Measurements from ENCODE around the gene EDN1. TPM values are rescaled to one million over a fixed set of nuclear protein-coding genes. Genes with fewer than 3 reads are reported as not detected.

EDN1 gene
- total RNA-seq, 1 donor from 2014 or later = 6.8 TPM

DNA sequence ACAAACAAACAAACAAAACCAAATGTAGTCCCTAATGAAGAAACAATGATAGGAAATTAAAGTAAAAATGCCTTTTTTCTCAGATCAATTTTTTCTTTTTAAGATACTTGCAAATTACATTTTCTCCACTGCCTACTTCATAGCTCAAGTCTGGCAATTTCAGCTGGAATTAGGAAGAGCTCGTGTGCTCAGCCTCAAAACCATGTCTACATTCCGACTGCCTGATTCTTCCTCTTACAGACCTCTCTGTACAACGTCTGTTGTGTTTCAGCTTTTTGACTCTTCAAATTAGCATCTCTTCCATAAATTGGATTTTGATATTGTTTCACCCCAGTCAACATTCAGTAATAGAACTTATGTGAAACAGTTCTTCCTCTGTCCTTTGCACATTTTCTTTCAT lies 9.3 kb upstream of the EDN1 start:
- Histone ChIP-seq H3K36me3 (ENCODE audit: control insufficient read depth in 3 of 3, insufficient read depth in 3 of 3, low read length in 3 of 3) (no peaks in the 10 kb centered on the region), H3K9ac (ENCODE audit: low read depth in 1 of 3, low read length in 3 of 3) (no peak overlapping the region), H3K4me1 (ENCODE audit: control insufficient read depth in 3 of 3, insufficient read depth in 3 of 3, low read length in 3 of 3) (no peaks in the 10 kb centered on the region), H3K27me3 (ENCODE audit: control insufficient read depth in 3 of 3, insufficient read depth in 3 of 3, low read length in 3 of 3) (no peaks in the 10 kb centered on the region), H3K4me3 (ENCODE audit: low read length in 3 of 3) (no peak overlapping the region), H3K9me3 (ENCODE audit: control insufficient read depth in 3 of 3, low read length in 3 of 3) (no peaks in the 10 kb centered on the region), H3K27ac (ENCODE audit: low read depth, low read length) (no peak overlapping the region)

DNA sequence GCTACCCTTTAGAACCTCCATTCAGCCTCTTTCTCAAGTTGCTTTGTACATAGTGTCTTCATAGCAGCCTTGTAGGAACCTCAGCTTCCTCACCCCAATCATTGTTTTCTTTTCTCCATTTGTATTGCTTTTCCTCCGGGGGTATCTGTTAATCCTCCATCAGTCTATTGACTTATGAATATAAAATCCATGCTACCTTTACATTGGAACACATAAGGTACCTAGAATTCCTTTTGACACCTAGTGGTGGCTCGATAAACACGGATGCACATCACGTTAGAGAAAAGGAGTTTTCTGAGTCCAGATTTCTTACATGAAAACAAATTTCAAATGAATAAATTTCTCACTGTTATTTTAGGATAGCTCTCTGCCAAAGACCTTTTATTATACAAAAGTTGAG lies 6.3 kb upstream of the EDN1 start:
- Histone ChIP-seq H3K36me3 (ENCODE audit: control insufficient read depth in 3 of 3, insufficient read depth in 3 of 3, low read length in 3 of 3) (no peaks in the 10 kb centered on the region), H3K9ac (ENCODE audit: low read depth in 1 of 3, low read length in 3 of 3) (no peak overlapping the region), H3K27ac (ENCODE audit: low read depth, low read length) (no peak overlapping the region), H3K9me3 (ENCODE audit: control insufficient read depth in 3 of 3, low read length in 3 of 3) (no peaks in the 10 kb centered on the region), H3K4me3 (ENCODE audit: low read length in 3 of 3) (no peak overlapping the region), H3K27me3 (ENCODE audit: control insufficient read depth in 3 of 3, insufficient read depth in 3 of 3, low read length in 3 of 3) (no peaks in the 10 kb centered on the region), H3K4me1 (ENCODE audit: control insufficient read depth in 3 of 3, insufficient read depth in 3 of 3, low read length in 3 of 3) (no peaks in the 10 kb centered on the region)

- no peaks in the 10 kb centered on the region for H3K9me3 ChIP-seq (ENCODE audit: control insufficient read depth in 3 of 3, low read length in 3 of 3)
- H3K4me3 ChIP-seq (ENCODE audit: low read length in 3 of 3) = no peak overlapping the region
- peaks cover 0 to 5% (median 4%) of the 10 kb centered on the region in 3 donors for H3K27me3 ChIP-seq (ENCODE audit: control insufficient read depth in 3 of 3, insufficient read depth in 3 of 3, low read length in 3 of 3)
- H3K27ac ChIP-seq (ENCODE audit: low read depth, low read length) = no peak overlapping the region
- no peaks in the 10 kb centered on the region for H3K36me3 ChIP-seq (ENCODE audit: control insufficient read depth in 3 of 3, insufficient read depth in 3 of 3, low read length in 3 of 3)
- H3K4me1 ChIP-seq (ENCODE audit: control insufficient read depth in 3 of 3, insufficient read depth in 3 of 3, low read length in 3 of 3) = peaks cover 5 to 11% (median 9%) of the 10 kb centered on the region in 3 donors
- H3K9ac ChIP-seq (ENCODE audit: low read depth in 1 of 3, low read length in 3 of 3) = no peak overlapping the region
Observed at GRCh38 chr6:12286373-12287110, 3.6 kb upstream of the EDN1 start.

DNA sequence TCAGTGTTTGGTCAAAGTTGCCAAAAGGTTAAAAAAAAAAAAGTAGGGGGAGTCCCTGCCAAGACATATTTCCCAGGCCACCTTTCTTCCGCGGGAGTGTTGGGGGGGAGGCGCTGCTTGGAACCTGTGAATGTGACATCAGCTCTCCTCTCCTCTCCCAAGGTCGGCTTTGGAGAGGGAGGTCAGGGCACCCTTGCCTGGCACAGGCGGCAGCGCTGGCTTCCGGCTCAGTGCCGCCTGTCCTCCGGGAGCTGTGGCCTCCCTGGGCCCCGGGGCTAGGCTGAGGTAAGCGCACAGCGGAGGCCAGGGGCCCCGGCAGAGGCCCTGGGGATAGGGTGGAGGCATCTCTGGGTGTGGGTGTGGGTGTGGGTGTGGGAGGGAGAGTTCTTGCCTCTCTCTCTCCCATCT lies 1.9 kb upstream of the EDN1 start:
- no peak overlapping the region for H3K9ac ChIP-seq (ENCODE audit: low read depth in 1 of 3, low read length in 3 of 3)
- H3K4me1 ChIP-seq (ENCODE audit: control insufficient read depth in 3 of 3, insufficient read depth in 3 of 3, low read length in 3 of 3) = peaks cover 5 to 11% (median 9%) of the 10 kb centered on the region in 3 donors
- no peak overlapping the region for H3K27ac ChIP-seq (ENCODE audit: low read depth, low read length)
- peaks cover 12 to 18% (median 16%) of the 10 kb centered on the region in 3 donors for H3K27me3 ChIP-seq (ENCODE audit: control insufficient read depth in 3 of 3, insufficient read depth in 3 of 3, low read length in 3 of 3)
- no peaks in the 10 kb centered on the region for H3K9me3 ChIP-seq (ENCODE audit: control insufficient read depth in 3 of 3, low read length in 3 of 3)
- no peak overlapping the region for H3K4me3 ChIP-seq (ENCODE audit: low read length in 3 of 3)
- no peaks in the 10 kb centered on the region for H3K36me3 ChIP-seq (ENCODE audit: control insufficient read depth in 3 of 3, insufficient read depth in 3 of 3, low read length in 3 of 3)

- Histone ChIP-seq H3K27me3 (ENCODE audit: control insufficient read depth in 3 of 3, insufficient read depth in 3 of 3, low read length in 3 of 3) (peaks cover 12 to 18% (median 16%) of the 10 kb centered on the region in 3 donors), H3K4me1 (ENCODE audit: control insufficient read depth in 3 of 3, insufficient read depth in 3 of 3, low read length in 3 of 3) (peaks cover 5 to 11% (median 9%) of the 10 kb centered on the region in 3 donors), H3K9ac (ENCODE audit: low read depth in 1 of 3, low read length in 3 of 3) (no peak overlapping the region), H3K4me3 (ENCODE audit: low read length in 3 of 3) (no peak overlapping the region), H3K36me3 (ENCODE audit: control insufficient read depth in 3 of 3, insufficient read depth in 3 of 3, low read length in 3 of 3) (no peaks in the 10 kb centered on the region), H3K9me3 (ENCODE audit: control insufficient read depth in 3 of 3, low read length in 3 of 3) (no peaks in the 10 kb centered on the region), H3K27ac (ENCODE audit: low read depth, low read length) (no peak overlapping the region)
Observed at GRCh38 chr6:12288914-12289313, 1.2 kb upstream of the EDN1 start.

DNA sequence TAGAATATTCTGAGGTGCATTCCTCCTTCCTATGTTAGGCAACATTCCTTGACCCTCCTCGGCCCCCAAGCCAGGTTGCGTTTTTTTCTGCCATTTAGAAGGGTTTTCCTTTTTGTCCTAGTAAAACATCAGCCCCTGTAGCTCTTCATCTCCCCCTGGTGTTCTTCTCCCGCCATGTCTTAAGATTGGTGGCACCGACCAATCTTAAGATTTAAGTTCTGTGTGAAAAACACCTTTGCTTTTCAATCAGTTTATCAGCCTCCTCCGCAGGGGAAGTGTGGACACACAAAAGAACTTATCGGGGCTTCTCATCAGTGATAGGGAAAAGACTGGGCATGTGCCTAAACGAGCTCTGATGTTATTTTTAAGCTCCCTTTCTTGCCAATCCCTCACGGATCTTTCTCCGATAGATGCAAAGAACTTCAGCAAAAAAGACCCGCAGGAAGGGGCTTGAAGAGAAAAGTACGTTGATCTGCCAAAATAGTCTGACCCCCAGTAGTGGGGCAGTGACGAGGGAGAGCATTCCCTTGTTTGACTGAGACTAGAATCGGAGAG lies 719 bp upstream of the EDN1 start:
- Histone ChIP-seq H3K27ac (ENCODE audit: low read depth, low read length) (no peak overlapping the region), H3K9me3 (ENCODE audit: control insufficient read depth in 3 of 3, low read length in 3 of 3) (no peaks in the 10 kb centered on the region), H3K4me1 (ENCODE audit: control insufficient read depth in 3 of 3, insufficient read depth in 3 of 3, low read length in 3 of 3) (peaks cover 5 to 11% (median 9%) of the 10 kb centered on the region in 3 donors), H3K36me3 (ENCODE audit: control insufficient read depth in 3 of 3, insufficient read depth in 3 of 3, low read length in 3 of 3) (no peaks in the 10 kb centered on the region), H3K27me3 (ENCODE audit: control insufficient read depth in 3 of 3, insufficient read depth in 3 of 3, low read length in 3 of 3) (peaks cover 12 to 18% (median 16%) of the 10 kb centered on the region in 3 donors), H3K4me3 (ENCODE audit: low read length in 3 of 3) (peak overlapping the region; percentile 54 to 76 (median 65)), H3K9ac (ENCODE audit: low read depth in 1 of 3, low read length in 3 of 3) (peak overlapping the region in 2 of 3 donors; percentile 30 to 74)

DNA sequence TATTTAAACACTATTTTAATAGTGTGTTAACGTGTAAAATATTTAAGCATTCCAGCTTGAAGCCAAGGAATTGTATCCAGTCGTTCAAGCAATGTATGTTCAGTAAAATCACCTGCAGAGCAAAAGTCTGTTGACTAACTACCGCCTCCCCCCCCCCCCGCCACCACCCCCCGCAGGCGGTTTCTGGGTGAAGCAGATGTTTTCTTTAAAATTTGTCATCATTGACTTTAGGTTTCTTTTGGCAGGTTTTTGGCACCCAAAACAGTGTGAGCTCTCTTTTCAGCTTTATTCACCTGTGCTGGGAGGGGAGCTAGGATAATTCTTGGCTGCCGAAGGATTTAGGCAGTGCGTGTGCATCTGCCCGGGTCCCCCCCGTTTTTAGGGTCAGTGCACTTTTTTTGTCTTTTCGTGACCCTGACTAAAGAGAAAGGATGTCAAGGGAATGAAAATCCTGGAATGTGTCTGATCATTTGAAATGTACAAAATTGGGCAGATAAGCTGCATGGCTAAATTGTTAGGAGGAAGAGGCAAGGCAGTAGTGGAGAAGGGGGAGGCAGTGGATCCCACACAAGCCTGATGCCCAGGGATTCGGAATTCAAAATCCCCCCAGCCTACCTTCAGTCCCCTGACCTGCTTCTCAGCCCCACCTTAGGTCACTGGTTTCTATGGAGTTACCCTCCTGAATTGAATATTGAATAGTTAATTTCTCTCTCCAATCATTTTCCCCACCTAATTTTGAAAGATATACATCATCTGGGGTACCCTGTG lies 1.1 kb downstream of the EDN1 start:
- H3K4me3 ChIP-seq (ENCODE audit: low read length in 3 of 3) = peak overlapping the region; percentile 25 to 76 (median 65)
- no peaks in the 10 kb centered on the region for H3K9me3 ChIP-seq (ENCODE audit: control insufficient read depth in 3 of 3, low read length in 3 of 3)
- peaks cover 5 to 11% (median 9%) of the 10 kb centered on the region in 3 donors for H3K4me1 ChIP-seq (ENCODE audit: control insufficient read depth in 3 of 3, insufficient read depth in 3 of 3, low read length in 3 of 3)
- peaks cover 12 to 18% (median 16%) of the 10 kb centered on the region in 3 donors for H3K27me3 ChIP-seq (ENCODE audit: control insufficient read depth in 3 of 3, insufficient read depth in 3 of 3, low read length in 3 of 3)
- no peaks in the 10 kb centered on the region for H3K36me3 ChIP-seq (ENCODE audit: control insufficient read depth in 3 of 3, insufficient read depth in 3 of 3, low read length in 3 of 3)
- peak overlapping the region in 1 of 3 donors; percentile 74 for H3K9ac ChIP-seq (ENCODE audit: low read depth in 1 of 3, low read length in 3 of 3)
- H3K27ac ChIP-seq (ENCODE audit: low read depth, low read length) = no peak overlapping the region

- Histone ChIP-seq H3K9me3 (ENCODE audit: control insufficient read depth in 3 of 3, low read length in 3 of 3) (no peaks in the 10 kb centered on the region), H3K4me3 (ENCODE audit: low read length in 3 of 3) (peak overlapping the region; percentile 39 to 65 (median 54)), H3K36me3 (ENCODE audit: control insufficient read depth in 3 of 3, insufficient read depth in 3 of 3, low read length in 3 of 3) (no peaks in the 10 kb centered on the region), H3K9ac (ENCODE audit: low read depth in 1 of 3, low read length in 3 of 3) (peak overlapping the region in 1 of 3 donors; percentile 3), H3K27me3 (ENCODE audit: control insufficient read depth in 3 of 3, insufficient read depth in 3 of 3, low read length in 3 of 3) (peaks cover 12 to 18% (median 16%) of the 10 kb centered on the region in 3 donors), H3K27ac (ENCODE audit: low read depth, low read length) (no peak overlapping the region), H3K4me1 (ENCODE audit: control insufficient read depth in 3 of 3, insufficient read depth in 3 of 3, low read length in 3 of 3) (peaks cover 5 to 11% (median 9%) of the 10 kb centered on the region in 3 donors)
Observed at GRCh38 chr6:12291839-12292604, 1.9 kb downstream of the EDN1 start.

- Histone ChIP-seq H3K36me3 (ENCODE audit: control insufficient read depth in 3 of 3, insufficient read depth in 3 of 3, low read length in 3 of 3) (no peaks in the 10 kb centered on the region), H3K27me3 (ENCODE audit: control insufficient read depth in 3 of 3, insufficient read depth in 3 of 3, low read length in 3 of 3) (peaks cover 12 to 18% (median 16%) of the 10 kb centered on the region in 3 donors), H3K4me3 (ENCODE audit: low read length in 3 of 3) (no peak overlapping the region), H3K9ac (ENCODE audit: low read depth in 1 of 3, low read length in 3 of 3) (no peak overlapping the region), H3K27ac (ENCODE audit: low read depth, low read length) (no peak overlapping the region), H3K9me3 (ENCODE audit: control insufficient read depth in 3 of 3, low read length in 3 of 3) (no peaks in the 10 kb centered on the region), H3K4me1 (ENCODE audit: control insufficient read depth in 3 of 3, insufficient read depth in 3 of 3, low read length in 3 of 3) (peaks cover 5 to 11% (median 9%) of the 10 kb centered on the region in 3 donors)
Observed at GRCh38 chr6:12293235-12293930, 3.2 kb downstream of the EDN1 start.
